ENCODE measurements around the gene NOL4L.

NOL4L gene

DNA sequence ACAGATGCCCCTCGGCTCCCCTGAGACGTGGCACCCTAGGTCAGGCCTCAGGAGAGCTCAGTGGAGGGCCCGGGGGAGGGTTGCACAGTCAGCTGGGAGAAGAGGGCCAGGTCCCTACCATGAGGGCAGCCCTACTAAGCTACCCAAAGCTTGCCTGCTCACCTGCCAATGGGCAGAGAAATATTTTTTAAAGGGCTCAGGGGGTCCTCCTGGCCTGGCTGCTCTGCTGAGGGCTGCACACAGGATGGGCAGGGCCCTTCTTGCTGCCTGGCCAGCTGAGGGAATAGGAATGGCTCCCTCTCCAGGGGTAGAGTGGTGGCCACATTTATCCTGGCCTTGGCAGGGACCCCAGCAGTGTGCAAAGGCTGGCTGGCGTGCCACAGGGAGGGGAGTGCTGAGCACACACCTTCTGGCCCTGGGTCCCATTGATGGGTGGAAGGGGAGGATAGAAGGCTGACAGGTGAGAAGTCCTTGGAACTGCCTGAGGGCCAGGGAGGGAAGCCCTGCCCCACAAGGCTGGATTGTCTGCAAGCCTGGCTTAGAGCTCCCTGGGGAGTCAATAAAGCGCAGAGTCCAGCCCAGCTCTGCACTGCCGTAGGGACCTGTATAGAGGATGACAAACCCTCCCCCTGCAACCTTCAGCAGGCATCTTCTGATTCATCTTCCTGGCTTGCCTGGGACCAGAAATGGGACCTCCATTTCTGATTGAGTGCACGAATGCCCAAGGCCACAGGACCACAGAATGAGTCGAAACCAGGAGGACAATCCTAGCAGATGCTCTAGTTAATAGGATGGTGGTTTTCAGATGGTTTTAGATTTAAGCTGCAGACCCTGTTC, 62.1 kb downstream of the NOL4L start:
- peak; percentile 64 for DNase-seq

GRCh38 chr20:32522526-32522775, 62.7 kb downstream of the NOL4L start:
- no peak for DNase-seq

GRCh38 chr20:32521780-32522525, 63.2 kb downstream of the NOL4L start:
- peak; percentile 81 for DNase-seq

GRCh38 chr20:32520927-32521203, 64.3 kb downstream of the NOL4L start:
- DNase-seq, result no peak

DNA sequence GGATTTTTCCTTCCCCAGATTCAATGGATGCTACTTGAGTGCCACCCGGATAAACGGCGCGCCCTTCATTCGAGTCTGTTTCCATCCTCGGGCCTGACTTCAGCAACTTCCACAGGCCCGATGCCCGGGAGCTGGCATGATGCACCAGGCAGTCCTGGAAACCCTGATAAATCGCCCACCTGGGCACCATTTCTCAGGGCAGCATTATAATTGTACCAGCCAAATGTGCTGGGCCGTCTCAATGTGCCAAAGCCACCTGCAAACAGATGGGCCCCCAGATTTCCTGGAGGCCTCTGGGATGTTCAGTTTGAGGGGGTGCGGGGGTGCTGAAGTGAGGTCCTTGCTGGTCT, 65.8 kb downstream of the NOL4L start:
- DNase-seq, result no peak

DNA sequence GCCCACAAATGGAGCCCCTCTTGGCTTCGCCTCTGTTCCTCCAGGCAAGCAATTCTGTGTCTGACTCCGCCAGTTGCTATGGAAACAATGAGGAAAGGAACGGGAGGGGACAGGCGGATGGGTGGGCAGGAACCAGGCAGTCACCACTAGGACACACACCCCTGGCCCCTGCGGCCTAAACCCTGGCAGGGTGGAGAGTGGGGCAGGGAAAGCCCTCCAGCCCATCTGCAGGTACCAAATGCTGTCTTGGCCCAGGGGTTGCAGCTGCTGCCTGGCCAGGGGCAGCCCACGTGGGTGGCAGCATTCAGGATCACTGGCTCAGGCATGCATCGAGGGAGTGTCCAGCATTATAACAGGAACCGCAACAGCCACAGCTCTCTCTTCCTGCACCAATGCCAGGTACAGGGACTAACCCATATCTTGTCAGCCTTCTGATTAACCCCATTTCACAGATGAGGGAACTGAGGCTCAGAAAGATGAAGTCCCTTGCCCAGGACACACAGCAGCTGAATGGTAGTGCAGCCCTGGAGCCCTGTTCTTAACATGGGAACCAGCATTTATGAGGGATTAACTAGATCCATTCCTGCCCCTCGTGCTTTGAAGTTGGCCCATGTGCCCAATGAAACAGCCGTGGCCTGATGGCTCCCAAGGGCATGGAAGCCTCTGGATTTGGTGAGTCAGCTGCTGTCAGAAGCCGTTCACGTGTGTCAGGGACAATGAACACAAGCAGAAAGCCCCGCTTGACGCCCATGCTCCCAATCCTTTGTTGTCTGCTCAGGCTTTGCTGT, 66.3 kb downstream of the NOL4L start:
- no peak for DNase-seq

GRCh38 chr20:32517914-32518592, 67.1 kb downstream of the NOL4L start:
- no peak for DNase-seq

DNA sequence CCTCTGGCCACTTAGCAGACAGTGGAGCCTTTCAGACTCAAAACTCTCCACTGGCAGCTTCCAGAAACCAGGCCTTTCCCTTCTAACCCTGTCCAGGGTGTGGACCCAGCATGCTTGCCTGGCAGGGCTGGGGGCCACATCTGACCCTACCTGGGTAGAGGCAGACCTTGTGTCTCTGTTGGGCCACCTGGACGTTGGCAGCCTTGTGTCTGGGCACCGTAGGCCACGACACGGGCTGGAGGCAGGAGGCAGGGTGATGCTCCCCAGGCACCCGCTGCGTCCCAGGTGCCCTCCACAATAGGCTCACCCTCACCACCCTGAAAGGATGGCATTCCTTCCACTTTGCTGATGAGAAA, 67.6 kb downstream of the NOL4L start:
- no peak for DNase-seq

DNA sequence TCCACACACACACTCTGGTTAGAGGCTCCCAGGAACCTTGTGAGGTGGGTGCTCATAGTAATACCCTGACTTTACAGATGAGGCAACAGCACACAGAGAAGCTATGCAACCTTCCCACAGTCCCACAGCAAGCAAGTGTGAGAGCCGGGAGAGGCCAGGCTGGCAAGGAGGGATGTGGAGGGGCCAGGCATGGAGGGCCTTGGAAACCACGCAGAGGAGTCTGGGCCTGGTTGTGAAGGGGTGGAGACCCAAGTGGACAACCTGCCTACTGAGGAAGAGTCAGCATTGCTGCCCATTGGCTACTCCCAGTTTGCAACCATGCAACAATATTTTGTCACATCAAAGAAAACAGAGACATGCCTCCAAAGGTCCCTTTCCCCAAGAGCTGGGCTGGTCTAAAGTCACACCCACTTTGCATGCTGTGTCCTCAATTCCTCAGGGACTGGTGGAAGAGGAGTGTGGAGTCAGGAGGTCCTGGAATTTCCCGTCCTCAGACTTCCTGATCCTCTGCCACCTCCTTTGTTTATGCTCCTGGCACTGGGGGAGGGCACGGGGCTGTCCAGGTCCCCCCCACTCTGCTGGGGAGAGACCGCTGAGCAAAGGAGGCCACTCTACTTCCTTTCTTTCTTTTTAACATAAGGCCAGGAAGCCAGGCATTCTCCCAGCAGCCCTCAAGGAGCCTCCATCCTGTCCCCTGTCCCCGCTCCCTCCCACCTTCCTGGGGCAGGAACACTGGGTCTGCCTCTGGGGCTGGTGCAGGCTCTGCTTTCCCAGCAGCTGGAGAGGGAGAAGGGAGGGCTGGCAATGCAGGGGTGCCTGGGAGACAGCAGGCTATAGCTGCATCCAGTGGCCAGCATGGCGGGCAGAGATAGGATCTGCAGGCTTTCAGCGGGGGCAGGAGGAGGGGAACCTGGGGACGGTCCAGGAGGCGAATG, 68.3 kb downstream of the NOL4L start:
- no peak for DNase-seq

- no peak for DNase-seq
Measured at GRCh38 chr20:32515631-32516101, 69.5 kb downstream of the NOL4L start.

GRCh38 chr20:32514760-32515159, 70.4 kb downstream of the NOL4L start:
- no peak for DNase-seq

- DNase-seq, result no peak
Measured at GRCh38 chr20:32513031-32513866, 71.9 kb downstream of the NOL4L start.

- no peak for DNase-seq
Measured at GRCh38 chr20:32512047-32512385, 73.1 kb downstream of the NOL4L start.

DNA sequence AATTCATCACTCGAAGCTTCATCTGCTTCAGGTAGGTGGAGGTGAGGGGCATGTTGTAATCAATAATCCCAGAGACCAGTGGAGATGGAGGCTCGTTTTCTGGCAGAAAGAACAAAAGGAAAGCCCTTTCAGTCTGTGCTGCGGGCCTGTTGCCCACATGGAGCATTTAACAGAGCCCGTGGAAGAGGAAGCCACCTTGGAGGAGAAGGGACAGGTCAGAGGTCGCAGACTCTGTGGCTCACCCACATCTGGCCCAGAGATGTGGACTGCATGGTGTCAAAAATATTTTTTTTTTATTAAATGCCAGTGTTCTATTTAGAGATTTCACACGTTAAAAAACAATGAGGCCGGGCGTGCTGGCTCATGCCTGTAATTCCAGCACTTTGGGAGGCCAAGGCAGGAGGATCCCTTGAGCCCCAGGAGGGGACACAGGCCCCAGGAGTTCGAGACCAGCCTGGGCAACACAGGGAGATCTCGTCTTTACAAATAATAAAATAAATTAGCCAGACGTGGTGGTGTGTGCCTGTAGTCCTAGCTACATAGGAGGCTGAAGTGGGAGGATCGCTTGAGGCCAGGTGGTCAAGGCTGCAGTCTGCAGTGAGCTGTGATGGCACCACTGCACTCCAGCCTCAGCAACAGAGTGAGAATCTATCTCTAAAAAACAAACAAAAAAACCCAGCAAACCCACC, 73.6 kb downstream of the NOL4L start:
- no peak for DNase-seq

DNA sequence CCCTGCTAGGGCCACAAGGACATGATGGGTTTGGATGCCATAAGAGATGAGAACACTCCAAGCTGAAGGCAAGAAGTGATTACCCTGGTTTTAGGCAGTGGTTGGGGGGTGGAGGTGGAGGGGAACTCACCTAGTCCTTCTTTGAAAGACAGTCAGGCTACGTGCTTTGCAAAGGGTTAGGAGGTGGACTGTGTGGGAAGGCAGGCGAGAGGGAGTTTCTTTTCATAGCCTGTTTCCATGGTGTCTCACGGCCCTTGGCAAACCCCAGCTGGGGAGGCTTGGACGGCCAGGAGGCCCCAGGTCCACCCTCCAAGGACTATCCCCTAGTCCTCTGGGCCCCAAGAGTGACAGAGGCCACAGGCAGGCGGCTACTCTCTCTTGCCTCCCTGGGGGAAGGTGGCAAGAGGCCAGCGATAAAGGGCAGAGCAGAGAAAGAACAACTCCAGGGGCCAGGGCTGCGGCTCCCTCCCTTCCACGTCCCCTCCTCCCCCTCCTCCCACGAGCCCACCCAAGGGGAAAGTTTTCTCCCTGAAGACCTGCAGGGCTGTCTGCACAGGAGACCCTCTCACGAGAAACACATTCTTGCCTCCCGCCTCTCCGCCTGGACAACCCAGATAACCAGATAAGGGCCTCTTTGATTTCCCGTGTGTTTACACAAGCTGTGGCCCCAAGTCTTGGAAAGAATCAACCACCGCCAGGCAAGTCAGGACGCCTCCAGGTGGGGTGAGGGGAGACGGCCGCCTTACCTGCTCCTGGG, 74.4 kb downstream of the NOL4L start:
- DNase-seq, result no peak

GRCh38 chr20:32510120-32510600, 75.0 kb downstream of the NOL4L start:
- DNase-seq, result no peak

GRCh38 chr20:32509639-32510066, 75.5 kb downstream of the NOL4L start:
- DNase-seq, result no peak

GRCh38 chr20:32508775-32509119, 76.4 kb downstream of the NOL4L start:
- no peak for DNase-seq

DNA sequence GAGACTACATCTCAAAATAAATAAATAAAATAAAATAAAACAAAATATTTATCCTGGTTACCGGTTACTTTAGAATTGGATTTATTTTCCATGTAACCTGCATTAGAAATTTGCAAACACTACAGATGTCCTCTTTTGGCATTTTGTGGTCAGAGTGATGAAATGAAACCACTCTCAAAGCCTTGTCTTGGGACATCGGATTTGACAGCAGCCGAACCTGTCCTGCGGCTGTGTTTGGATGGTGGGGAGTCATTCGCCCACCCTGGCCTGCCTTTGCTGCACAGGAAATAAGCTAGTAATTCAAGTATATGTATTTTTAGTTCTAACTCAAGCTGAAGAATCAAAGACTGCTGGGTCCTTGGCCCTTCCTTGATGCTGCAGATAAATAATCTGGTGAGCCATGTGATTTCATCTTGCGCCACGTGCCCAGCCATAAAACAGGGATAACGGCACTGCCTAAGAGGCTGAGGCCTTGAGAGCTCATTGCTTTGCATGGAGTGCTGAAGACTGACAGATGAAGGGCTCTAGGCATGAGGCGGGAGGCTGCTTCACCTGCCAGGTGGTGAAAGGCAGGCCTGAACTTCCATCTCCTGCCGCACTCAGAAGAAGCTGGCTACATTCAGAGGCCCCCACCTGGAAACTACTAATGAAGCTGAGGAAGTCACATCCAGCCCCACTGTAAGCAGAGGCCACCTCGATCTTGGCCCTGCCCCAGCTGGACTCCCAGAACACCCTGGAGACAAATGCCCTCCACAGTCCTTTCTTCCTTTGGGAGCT, 76.9 kb downstream of the NOL4L start:
- DNase-seq, result no peak
